ENCODE results near the gene SELENOI. TPM values are rescaled to one million over a fixed set of nuclear protein-coding genes. Genes with fewer than 3 reads are reported as not detected.

Gene SELENOI
- total RNA-seq, 1 donor from 2014 or later, result 51.9 TPM

GRCh38 chr2:26305540-26305939 lies 40.4 kb upstream of the SELENOI start:
- H3K9me3 ChIP-seq (ENCODE audit: insufficient read depth, low read depth, low read length), result no peaks in the 10 kb centered on the region
- no peak overlapping the region for H2AFZ ChIP-seq (ENCODE audit: low read depth, low read length)
- H3K4me3 ChIP-seq (ENCODE audit: insufficient read depth, low read depth, low read length), result no peak overlapping the region
- peaks cover 4% of the 10 kb centered on the region for H3K4me1 ChIP-seq (ENCODE audit: insufficient read depth, low read length)
- H4K20me1 ChIP-seq (ENCODE audit: insufficient read depth, low read length), result no peaks in the 10 kb centered on the region
- no peak overlapping the region for H3K27ac ChIP-seq (ENCODE audit: low read depth, low read length)
- FAIRE-seq, result no peak
- peaks cover 30% of the 10 kb centered on the region for H3K27me3 Mint-ChIP-seq (ENCODE audit: low read depth, unreplicated experiment)
- peaks cover 2% of the 10 kb centered on the region for H3K36me3 Mint-ChIP-seq (ENCODE audit: low read depth, unreplicated experiment)
- no peak overlapping the region for H3K4me2 ChIP-seq (ENCODE audit: low read length)
- H3K9ac ChIP-seq (ENCODE audit: low read length), result no peak overlapping the region
- H3K79me2 ChIP-seq (ENCODE audit: insufficient read depth, low read length), result no peaks in the 10 kb centered on the region
- peaks cover 2% of the 10 kb centered on the region for H3K27me3 ChIP-seq (ENCODE audit: insufficient read depth, low read length)
- no peak overlapping the region for H3K4me3 Mint-ChIP-seq (ENCODE audit: unreplicated experiment)
- TF ChIP-seq CTCF (IDR thresholded peaks at IDR 0.05; ENCODE audit: insufficient read depth, low read depth, low read length) (no peak), EZH2 (IDR thresholded peaks at IDR 0.05; ENCODE audit: insufficient read depth, low read length) (no peak)
- H3K4me1 Mint-ChIP-seq (ENCODE audit: low read depth, unreplicated experiment), result no peaks in the 10 kb centered on the region
- no peak overlapping the region for H3K27ac Mint-ChIP-seq (ENCODE audit: unreplicated experiment)
- no peaks in the 10 kb centered on the region for H3K9me3 Mint-ChIP-seq (ENCODE audit: unreplicated experiment)
- no peaks in the 10 kb centered on the region for H3K36me3 ChIP-seq (ENCODE audit: insufficient read depth, low read length)
- no peak for DNase-seq (ENCODE audit: low read depth)

- FAIRE-seq, result no peak
- H2AFZ ChIP-seq (ENCODE audit: low read depth, low read length), result no peak overlapping the region
- no peak for TF ChIP-seq CTCF (IDR thresholded peaks at IDR 0.05; ENCODE audit: insufficient read depth, low read depth, low read length)
- no peak for TF ChIP-seq EZH2 (IDR thresholded peaks at IDR 0.05; ENCODE audit: insufficient read depth, low read length)
Measured at GRCh38 chr2:26309921-26310320, 36.0 kb upstream of the SELENOI start.

GRCh38 chr2:26312471-26312870 lies 33.5 kb upstream of the SELENOI start:
- Histone ChIP-seq H4K20me1 (ENCODE audit: insufficient read depth, low read length) (no peaks in the 10 kb centered on the region), H3K36me3 (ENCODE audit: insufficient read depth, low read length) (no peaks in the 10 kb centered on the region), H3K27ac (ENCODE audit: low read depth, low read length) (no peak overlapping the region), H3K4me3 (ENCODE audit: insufficient read depth, low read depth, low read length) (no peak overlapping the region), H3K4me2 (ENCODE audit: low read length) (no peak overlapping the region), H3K27me3 (ENCODE audit: insufficient read depth, low read length) (peaks cover 4% of the 10 kb centered on the region), H2AFZ (ENCODE audit: low read depth, low read length) (no peak overlapping the region), H3K79me2 (ENCODE audit: insufficient read depth, low read length) (no peaks in the 10 kb centered on the region), H3K9ac (ENCODE audit: low read length) (no peak overlapping the region), H3K9me3 (ENCODE audit: insufficient read depth, low read depth, low read length) (no peaks in the 10 kb centered on the region), H3K4me1 (ENCODE audit: insufficient read depth, low read length) (no peaks in the 10 kb centered on the region)
- H3K27ac Mint-ChIP-seq (ENCODE audit: unreplicated experiment), result no peak overlapping the region
- H3K27me3 Mint-ChIP-seq (ENCODE audit: low read depth, unreplicated experiment), result peaks cover 71% of the 10 kb centered on the region
- no peak overlapping the region for H3K4me3 Mint-ChIP-seq (ENCODE audit: unreplicated experiment)
- TF ChIP-seq CTCF (IDR thresholded peaks at IDR 0.05; ENCODE audit: insufficient read depth, low read depth, low read length) (no peak), EZH2 (IDR thresholded peaks at IDR 0.05; ENCODE audit: insufficient read depth, low read length) (no peak)
- FAIRE-seq (no peak), DNase-seq (ENCODE audit: low read depth) (no peak)
- H3K4me1 Mint-ChIP-seq (ENCODE audit: low read depth, unreplicated experiment), result no peaks in the 10 kb centered on the region
- H3K9me3 Mint-ChIP-seq (ENCODE audit: unreplicated experiment), result peaks cover 4% of the 10 kb centered on the region
- peaks cover 5% of the 10 kb centered on the region for H3K36me3 Mint-ChIP-seq (ENCODE audit: low read depth, unreplicated experiment)

More at GRCh38 chr2:26309921-26310320, 36.0 kb upstream of the SELENOI start:
- Histone ChIP-seq H4K20me1 (ENCODE audit: insufficient read depth, low read length) (no peaks in the 10 kb centered on the region), H3K79me2 (ENCODE audit: insufficient read depth, low read length) (no peaks in the 10 kb centered on the region), H3K27me3 (ENCODE audit: insufficient read depth, low read length) (peaks cover 4% of the 10 kb centered on the region), H3K4me3 (ENCODE audit: insufficient read depth, low read depth, low read length) (no peak overlapping the region), H3K4me2 (ENCODE audit: low read length) (no peak overlapping the region), H3K4me1 (ENCODE audit: insufficient read depth, low read length) (no peaks in the 10 kb centered on the region), H3K9me3 (ENCODE audit: insufficient read depth, low read depth, low read length) (no peaks in the 10 kb centered on the region), H3K36me3 (ENCODE audit: insufficient read depth, low read length) (no peaks in the 10 kb centered on the region), H3K9ac (ENCODE audit: low read length) (no peak overlapping the region), H3K27ac (ENCODE audit: low read depth, low read length) (no peak overlapping the region)
- Mint-ChIP-seq H3K27me3 (ENCODE audit: low read depth, unreplicated experiment) (peaks cover 50% of the 10 kb centered on the region), H3K27ac (ENCODE audit: unreplicated experiment) (no peak overlapping the region), H3K4me1 (ENCODE audit: low read depth, unreplicated experiment) (no peaks in the 10 kb centered on the region), H3K4me3 (ENCODE audit: unreplicated experiment) (no peak overlapping the region), H3K36me3 (ENCODE audit: low read depth, unreplicated experiment) (peaks cover 5% of the 10 kb centered on the region), H3K9me3 (ENCODE audit: unreplicated experiment) (peaks cover 4% of the 10 kb centered on the region)
- no peak for DNase-seq (ENCODE audit: low read depth)
